Germinal center (tissue), 1 donor: ENCODE results near the gene C20orf144.

Experiments
- DNase-seq: peaks from one replicate; pipeline ENCODE4 v3.0.0; 2012; ENCODE audit warnings: mixed read lengths, low spot score

The C20orf144 gene

GRCh38 chr20:33666293-33667244 is 4.4 kb downstream of the C20orf144 start, which contains the start of gene ACTL10:
Gene ACTL10, plus strand, starts transcription at chr20:33666943. Its CDS starts 555 bp downstream, at chr20:33667498.
- peak; percentile 89 for DNase-seq

DNA sequence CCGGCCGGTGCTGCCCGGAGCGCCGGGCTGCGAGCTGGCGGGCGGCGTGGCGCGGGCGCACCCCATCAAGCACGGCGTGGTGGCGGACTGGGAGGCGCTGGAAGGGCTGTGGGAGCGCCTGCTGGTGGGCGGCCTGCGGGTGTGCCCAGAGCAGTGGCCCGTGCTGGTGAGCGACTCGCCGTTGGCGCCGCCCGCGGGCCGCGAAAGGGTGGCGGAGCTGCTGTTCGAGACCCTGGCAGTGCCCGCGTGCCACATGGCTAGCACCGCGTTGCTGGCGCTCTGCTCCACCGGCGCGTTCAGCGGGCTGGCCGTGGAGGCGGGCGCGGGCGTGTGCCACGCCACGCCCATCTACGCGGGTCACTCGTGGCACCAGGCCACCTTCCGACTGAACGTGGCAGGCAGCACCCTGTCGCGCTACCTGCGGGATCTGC is 5.1 kb downstream of the C20orf144 start:
- DNase-seq: peak; percentile 28

GRCh38 chr20:33667676-33668465 is 5.7 kb downstream of the C20orf144 start:
- peak; percentile 84 for DNase-seq

GRCh38 chr20:33668466-33669155 is 6.5 kb downstream of the C20orf144 start:
- no peak for DNase-seq

DNA sequence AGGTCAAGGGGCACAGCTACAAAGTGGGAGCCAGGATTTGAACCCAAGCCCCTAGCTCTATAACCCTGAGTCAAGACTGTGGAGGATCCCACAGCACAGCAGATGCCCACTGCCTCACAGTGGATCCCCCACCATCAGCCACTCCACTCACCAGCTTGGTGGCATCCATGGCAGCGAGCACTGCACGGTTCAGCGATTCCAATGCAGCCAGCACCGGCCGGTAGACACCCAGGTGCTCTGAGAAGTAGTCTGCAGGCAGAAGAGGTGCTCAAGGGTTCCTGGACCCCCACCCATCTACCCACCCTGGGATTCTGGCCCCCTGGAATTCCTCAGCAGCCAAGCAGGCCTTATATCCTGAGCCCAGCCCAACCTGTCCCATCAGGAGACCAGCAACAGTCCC is 7.1 kb downstream of the C20orf144 start:
- DNase-seq: no peak

DNA sequence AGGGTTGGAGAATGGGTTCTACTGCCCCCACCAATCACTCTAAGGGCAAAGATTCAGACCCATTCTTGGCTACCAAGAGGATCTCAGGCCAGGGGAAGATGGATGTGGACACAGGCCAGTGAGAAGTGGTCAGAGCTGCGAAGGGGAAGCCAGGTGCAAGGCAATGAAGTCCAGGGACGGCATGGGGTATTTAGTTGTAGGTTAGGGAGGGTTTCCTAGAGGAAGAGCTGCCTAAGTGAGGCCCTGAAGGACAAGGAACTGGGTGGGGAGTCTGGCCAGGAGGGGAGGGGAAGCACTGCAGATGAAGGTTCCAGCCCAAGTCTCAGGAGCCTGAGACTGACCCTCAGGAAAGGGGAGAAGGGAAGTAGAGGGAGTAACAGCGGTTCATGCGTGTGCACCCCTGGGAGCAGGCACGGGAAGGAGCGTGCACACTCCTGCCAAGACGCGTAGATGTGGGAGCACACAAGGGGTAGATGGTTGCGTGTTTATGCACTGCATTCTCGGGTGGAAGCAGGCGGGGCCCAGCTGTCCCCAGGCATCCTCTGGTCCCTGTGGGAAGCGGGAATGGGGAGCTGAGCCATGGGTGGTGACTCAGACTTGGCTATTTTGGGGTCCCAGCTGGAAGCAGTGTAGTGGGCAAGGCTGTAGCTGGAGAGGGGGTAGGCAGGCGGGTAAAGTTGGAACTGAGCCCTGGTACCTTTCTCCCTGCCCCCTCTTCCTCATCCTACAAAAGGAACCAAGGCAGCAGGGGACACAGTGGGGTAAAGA is 7.9 kb downstream of the C20orf144 start:
- DNase-seq: no peak

- no peak for DNase-seq
These were observed 8.8 kb downstream of the C20orf144 start for GRCh38 chr20:33670715-33671499.

DNA sequence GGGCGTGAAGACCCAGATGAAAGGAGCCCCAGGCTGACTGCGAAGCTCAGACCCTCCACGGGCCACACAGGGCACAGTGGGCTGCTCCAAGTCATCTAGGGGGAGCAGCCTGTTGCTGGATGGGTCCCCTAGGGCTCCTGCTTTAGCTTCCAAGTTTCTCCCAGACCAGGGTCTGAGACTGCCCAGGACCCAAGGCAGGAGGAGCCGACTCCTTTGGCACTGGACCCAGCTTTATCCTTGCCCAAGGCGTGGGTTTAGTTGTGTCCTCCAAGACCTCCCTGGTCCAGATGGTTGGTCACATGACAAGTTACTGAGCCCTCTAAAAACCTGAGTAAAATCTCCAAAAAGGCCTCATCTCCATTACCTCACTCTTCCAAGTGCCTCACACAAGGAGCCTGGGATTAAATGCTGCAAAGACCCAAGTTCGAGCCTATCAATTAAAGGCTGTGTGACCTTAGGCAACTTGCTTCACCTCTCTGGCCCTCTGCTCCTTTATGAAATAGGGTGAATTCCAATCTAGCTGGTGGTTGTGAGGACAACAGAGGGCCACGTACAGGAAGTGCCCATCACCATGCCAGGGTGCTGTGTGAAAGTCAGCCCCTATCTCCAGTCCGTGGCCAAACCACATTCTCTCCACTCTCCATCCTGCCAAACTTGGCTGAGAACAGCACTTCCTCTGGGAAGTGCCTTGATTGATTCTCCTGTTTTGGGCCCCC is 9.6 kb downstream of the C20orf144 start:
- no peak for DNase-seq

GRCh38 chr20:33672426-33673113 is 10.4 kb downstream of the C20orf144 start:
- DNase-seq: no peak

- DNase-seq: no peak
These were observed 10.9 kb downstream of the C20orf144 start for GRCh38 chr20:33673114-33673409.

DNA sequence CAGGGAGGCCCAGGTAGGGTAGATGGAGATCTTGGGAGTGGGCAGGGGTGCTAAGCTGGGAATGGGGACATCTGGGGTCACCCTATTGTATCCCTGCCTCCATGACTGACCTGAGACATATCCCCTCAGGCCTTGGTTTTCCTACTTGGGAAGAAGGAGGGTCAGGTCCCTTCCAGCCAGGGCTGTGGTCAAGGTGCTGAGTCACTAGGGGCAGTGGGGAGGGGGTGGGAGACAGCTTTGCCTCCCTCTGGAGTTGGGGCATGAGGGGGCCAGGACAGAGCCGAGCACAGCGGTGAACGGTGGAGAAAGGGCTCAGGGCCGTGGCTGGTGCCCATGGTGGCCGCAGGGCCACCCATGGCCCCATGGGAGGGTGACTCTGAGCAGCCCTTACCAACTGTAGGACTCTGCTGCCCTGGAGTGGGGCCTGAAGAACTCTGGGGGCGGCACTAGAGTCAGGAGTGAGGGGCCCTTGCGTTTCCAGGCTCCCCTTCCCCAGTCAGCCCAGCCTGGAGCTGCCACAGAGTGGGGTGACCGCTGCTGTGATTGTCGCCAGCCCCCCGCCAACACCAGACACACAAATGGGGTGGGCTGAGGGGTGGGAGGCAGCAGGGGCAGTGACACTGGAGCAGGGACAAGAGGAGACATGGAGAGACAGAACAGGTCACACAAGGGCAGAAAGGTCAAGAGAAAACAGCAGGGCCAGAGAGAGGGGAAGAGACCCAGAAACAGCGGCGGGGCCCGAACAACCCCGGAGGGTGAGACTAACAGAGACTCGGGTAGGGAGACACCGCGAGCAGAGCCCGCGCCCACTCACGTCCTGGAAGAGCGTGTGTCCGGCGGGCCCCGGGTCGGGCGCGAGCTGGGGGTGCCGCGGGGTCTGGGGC is 11.5 kb downstream of the C20orf144 start:
- DNase-seq: no peak

DNA sequence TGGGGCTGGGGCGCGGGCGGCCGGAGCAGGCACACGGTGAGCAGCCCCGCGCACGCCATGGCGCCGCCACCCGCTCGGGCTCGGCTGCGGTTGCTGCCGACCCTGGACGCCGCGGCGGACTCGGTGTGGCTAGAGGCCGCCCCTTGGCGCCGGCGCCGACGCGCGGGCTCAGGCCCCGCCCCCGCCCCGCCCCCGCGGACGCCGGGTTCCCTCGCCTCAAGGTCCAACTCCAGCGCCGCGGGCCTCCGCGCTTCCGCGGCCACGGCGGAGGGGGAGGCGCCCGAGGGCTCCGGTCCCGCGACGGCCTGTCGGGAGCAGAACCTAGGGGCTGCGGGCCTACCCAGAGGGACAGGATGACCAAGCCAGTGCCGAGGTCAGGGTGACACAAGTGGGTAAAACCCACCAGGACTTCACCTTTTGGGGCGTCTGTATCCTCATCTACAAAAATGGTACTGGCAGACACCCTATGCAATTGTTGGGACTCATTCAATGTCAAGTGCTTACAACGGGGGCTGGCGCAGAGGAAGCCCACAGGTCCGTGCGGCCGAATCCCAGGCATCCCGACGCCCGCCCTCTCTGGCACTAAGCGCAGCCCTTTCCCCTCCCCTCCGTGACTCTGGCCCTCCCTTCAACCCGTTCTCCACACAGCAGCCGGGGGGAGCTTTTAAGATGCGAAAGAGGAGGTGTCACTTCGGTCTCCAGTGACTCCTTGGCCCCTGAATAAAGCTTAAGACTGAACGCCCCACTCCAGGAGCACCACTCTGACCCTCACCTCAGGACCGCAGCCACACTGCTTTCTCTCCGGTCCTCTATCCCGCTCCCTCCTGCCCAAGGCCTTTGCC is 12.4 kb downstream of the C20orf144 start, which contains the start of gene NECAB3:
Gene NECAB3 (minus strand): TSS at position 135 of the 842 bp plus-strand sequence. CDS start 76 bp downstream, at position 59.
- DNase-seq: peak; percentile 80

- DNase-seq: no peak
These were observed 13.2 kb downstream of the C20orf144 start for GRCh38 chr20:33675136-33675959.

DNA sequence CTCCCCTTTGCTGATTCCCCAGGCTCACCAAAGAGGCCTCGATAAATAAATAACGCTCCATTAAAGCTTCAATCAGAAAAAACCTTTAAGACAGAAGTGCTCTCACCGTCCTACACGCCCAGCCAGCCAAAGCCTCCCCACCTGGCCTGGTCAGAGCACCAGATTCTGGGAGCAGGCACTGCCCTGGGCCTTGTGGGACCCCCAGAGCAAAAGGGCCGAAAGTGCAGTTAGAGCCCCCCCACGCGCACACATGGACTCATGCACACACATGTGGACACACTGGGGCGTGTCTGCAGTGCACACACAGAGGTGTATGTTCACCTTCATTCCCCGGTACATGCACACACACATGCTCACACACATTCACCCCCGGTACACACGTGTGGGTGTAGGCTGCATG is 14.0 kb downstream of the C20orf144 start:
- DNase-seq: peak; percentile 3

GRCh38 chr20:33676652-33677645 is 14.8 kb downstream of the C20orf144 start:
- peak; percentile 1 for DNase-seq
